Stimulated activated CD4-positive, alpha-beta T cell treated with anti-CD3 and anti-CD28 coated beads, TNF-alpha, amount 100 ng/mL, for 4 hours (primary cell): ENCODE measurements around the gene CRYBG2.
"Not testable (repeated sequence)": the region's sequence is repeated elsewhere in the genome, so short reads cannot be mapped to it uniquely, and the experiment has no call there.

Source experiments
- DNase-seq, 3 experiments: peaks; one replicate each; pipeline ENCODE4 v3.0.0-alpha.2; 2020; ENCODE audit warnings: low read depth in 3 of 3

The CRYBG2 gene

DNA sequence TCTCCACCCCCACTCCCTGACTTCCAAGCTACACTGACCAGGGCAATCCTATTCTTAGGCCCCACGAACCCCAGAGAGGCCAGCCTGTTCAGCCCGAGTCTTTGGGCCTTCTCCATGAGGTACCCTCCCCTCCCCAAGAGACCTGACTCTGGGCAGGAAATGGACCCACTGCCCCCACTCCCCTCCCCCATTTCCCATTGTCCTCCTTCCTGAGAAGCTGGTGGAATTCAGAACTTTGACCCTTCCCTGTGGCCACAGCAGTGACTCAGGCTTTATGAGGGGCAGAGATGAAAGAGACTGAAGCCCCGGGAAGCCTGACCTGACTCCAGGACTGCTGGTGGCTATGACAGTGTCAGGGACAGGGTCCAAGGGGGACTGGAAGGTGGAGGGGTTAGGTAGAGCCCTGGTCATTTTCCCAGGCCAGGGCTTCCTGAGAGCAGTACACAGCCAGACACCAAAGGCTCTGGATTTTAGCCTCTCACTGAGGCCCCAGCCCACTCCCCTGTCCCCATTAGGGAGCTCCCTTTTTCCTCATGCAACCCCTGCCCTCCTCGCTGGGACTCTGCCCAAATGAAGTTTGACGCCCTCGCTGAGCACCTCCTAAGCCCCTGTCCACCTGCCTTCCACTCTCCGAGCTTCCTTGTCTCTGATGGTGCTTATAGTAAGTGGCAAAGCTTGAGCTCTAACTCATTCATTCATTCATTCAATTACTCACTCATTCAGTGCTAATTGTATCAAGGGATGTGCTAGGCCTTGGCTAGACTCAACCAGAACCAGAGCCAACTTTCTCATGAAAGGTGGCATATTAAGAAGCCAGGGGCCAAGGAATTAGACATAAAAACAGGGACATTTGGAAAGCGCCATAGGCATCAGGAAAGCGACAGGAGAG, 3.0 kb downstream of the CRYBG2 start:
- no peak for DNase-seq

DNA sequence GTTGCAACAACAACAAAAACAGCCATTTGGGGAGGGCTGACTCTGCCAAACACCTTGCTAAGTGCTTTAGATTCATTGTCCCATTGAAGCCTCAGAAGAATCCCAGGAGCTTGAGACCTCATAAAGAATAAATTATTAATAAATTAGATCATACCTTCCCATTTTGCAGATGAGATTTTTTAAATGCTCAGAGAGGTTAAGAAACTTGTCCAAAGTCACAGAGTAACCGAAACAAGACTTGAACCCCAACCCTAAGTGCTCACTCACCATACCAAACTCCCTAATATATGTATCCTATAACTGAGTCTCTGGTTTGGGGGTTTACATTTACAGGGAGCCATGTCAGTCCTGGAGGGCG, 3.6 kb downstream of the CRYBG2 start:
- DNase-seq: no peak

GRCh38 chr1:26349877-26350244, 4.1 kb downstream of the CRYBG2 start:
- DNase-seq: no peak

DNA sequence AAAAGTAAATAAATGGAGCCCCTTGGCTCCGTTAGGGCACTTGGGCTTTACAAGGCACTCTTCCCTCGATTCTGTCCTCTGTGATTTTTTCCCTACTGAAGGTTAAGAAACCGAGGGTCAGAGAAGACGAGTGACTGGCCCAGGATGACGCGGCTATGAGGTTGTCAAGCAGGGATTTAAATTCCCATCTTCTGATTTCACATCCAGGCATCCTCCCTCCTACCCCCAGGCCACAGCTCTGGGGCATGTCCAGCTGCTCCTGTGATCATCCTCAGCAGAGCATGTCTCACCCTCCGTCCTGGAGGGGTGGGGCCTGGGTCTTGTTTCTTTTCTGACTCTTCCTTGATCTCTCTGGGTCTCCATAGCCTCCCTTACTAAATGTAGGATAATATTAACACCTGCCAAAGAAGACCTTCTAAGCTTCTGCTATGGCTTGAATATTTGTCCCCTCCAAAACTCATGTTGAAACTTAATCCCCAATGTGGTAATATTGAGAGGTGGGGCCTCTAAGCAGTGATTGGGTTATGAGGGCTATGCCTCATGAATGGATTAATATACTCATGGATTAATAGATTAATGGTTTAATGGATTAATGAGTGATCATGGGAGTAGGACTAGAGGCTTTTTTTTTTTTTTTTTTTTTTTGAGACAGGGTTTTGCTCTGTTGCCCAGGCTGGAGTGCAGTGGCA, 4.6 kb downstream of the CRYBG2 start:
- no peak for DNase-seq

- no peak for DNase-seq
Observed at GRCh38 chr1:26346274-26347033, 7.5 kb downstream of the CRYBG2 start.

GRCh38 chr1:26345718-26346117, 8.2 kb downstream of the CRYBG2 start:
- no peak for DNase-seq

- DNase-seq: no peak
Observed at GRCh38 chr1:26344147-26344920, 9.6 kb downstream of the CRYBG2 start.

GRCh38 chr1:26340047-26340481, 13.9 kb downstream of the CRYBG2 start:
- no peak for DNase-seq

GRCh38 chr1:26338670-26339069, 15.3 kb downstream of the CRYBG2 start:
- DNase-seq: no peak

- no peak for DNase-seq
Observed at GRCh38 chr1:26337625-26338024, 16.3 kb downstream of the CRYBG2 start.

DNA sequence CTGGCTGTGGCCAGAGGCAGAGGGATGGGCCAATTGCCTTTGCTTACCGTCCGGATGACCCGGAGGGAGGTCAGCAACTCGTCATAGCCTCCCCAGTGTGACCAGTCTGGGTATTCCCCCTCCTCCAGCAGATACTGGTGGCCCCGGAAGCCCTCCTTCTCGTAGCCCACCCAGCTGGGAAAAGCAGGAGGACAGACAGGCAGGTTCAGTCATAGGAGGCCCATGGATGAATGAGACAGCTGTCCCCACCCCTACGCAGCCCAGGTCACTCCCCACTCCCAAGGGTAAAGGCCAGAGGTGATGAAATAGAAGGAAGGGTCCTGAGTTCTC, 16.8 kb downstream of the CRYBG2 start:
- no peak for DNase-seq

GRCh38 chr1:26336477-26337205, 17.3 kb downstream of the CRYBG2 start:
- DNase-seq: peak; percentile 81 to 83 (median 82)

DNA sequence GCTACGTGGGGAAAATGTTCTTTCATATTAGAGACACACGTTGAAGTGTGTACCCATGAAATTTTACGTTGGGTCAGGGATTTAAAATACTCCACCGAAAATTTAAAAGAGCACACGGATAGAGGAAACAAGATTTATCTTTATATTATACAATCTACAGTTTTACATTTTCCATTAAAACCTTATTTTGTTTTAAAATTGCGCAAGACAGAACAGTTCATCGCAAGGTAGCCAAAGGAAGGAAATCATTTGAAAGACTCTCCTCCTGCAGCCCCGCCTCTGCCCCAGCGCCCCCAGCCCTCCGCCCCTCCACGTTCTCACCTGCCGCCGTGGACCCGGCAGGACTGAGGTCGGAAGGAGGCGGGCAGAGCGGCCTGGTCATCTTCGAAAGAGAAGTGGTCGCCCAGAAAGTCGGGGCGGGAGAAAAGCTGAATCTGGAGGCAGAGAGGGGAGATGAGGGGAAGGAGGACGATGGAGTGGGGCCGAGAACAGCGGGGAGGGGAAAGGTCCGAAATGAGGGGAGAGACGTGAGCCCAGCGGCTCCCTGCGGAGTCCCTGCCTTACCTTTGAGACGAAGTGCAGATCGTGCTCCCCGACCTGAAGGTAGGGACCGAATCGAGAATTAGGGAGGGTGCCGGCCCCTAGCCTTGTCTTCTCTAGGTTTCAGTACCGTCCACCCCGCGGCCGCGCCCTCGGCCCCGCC, 18.0 kb downstream of the CRYBG2 start:
- DNase-seq: no peak

DNA sequence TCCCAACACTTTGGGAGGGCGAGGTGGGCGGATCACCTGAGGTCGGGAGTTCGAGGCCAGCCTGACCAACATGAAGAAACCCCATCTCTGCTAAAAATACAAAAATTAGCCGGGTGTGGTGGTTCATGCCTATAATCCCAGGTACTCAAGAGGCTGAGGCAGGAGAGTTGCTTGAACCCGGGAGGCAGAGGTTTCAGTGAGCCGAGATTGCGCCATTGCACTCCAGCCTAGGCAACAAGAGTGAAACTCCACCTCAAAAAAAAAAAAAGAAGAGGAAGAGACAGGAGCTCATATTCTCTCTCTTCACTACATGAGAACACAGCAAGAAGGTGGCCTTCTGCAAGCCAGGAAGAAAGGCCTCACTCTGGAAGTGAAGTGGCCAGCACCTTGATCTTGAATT, 20.6 kb downstream of the CRYBG2 start:
- not testable (repeated sequence) for DNase-seq

- DNase-seq: no peak
Observed at GRCh38 chr1:26330276-26330675, 23.7 kb downstream of the CRYBG2 start.

DNA sequence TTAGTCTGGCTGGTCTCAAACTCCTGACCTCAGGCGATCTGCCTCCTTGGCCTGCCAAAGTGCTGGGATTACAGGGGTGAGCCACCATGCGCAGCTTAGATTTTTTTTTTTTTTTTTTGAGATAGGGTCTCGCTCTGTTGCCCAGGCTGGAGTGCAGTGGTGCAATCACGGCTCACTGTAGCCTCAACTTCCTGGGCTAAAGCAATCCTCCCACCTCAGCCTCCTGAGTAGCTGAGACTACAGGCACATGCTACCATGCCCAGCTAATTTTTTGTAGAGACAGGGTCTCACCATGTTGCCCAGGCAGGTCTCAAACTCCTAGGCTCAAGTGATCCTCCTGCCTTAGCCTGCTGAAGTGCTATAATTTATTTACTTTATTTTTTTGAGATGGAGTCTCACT, 24.6 kb downstream of the CRYBG2 start:
- DNase-seq: not testable (repeated sequence)

DNA sequence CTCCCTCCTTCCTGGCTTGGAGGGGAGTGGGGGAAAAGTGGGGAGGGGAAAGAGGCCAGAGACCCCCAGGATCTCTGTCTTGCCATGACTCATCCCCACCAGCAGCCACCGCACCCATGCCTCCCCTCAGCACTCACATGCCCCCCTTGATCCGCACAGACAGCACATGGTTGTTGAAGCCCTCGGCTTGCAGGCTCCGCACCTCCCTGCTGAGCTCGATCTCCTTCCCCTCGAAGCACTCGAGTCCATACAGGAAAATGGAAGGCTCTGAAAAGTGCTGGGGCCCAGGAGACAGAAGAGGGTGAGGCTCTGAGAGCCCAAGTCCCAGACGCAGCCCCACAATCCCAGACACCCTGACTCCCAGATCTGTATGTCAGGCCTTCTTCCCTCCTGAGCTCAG, 25.3 kb downstream of the CRYBG2 start:
- DNase-seq: no peak

GRCh38 chr1:26327956-26328362, 26.0 kb downstream of the CRYBG2 start:
- DNase-seq: no peak

DNA sequence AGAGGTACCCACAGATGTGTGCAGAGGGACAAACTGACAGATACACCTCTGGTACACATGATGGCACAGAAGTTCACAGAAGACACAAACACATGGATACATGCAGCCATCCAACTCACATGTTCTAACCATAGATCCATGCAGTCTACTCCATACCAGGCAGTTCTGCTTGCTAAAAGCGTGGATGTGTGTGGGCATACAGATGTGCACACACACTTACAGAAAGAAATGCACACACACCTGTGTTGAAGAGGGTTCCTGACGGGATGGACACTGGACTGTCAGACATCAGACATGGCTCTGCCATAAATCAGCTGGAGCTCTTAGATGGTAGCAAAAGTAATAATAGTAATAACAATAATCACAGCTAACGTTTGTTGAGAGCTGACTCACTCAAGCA, 29.4 kb downstream of the CRYBG2 start:
- DNase-seq: no peak

- no peak for DNase-seq
Observed at GRCh38 chr1:26323382-26323781, 30.5 kb downstream of the CRYBG2 start.

DNA sequence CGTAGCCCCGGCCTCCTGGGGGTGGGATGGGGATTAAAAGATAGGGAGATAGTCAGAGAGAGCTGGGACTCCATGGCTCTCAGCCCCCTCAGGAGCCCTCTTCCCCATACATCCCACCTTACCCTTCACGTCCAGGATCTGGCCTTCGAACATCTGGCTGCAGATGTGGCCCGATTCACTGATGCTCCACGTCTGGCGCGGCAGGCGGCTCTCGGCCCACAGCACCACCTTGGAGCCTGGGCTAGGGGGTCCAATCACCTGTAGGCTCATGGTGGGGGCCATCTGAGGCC, 31.9 kb downstream of the CRYBG2 start:
- no peak for DNase-seq
